Endothelial cell (in vitro differentiated cells): ENCODE data around the gene ITPKB. TPM values are rescaled to one million over a fixed set of nuclear protein-coding genes. Genes with fewer than 3 reads are reported as not detected.

Experiments used
- DNase-seq: peaks from one replicate; pipeline ENCODE4 v3.0.0; 2021; ENCODE audit warnings: low spot score
- H3K27ac Mint-ChIP-seq: one replicate; pipeline ENCODE4 v1.8.0; 2021; ENCODE audit warnings: mixed read lengths, inconsistent platforms; ENCODE audit not compliant: unreplicated experiment
- H3K27me3 Mint-ChIP-seq: one replicate; pipeline ENCODE4 v1.8.0; 2021; ENCODE audit warnings: mild to moderate bottlenecking, moderate library complexity, mixed read lengths, inconsistent platforms; ENCODE audit not compliant: unreplicated experiment
- H3K36me3 Mint-ChIP-seq: one replicate; pipeline ENCODE4 v1.8.0; 2021; ENCODE audit warnings: mild to moderate bottlenecking, low read depth, mixed read lengths, inconsistent platforms; ENCODE audit not compliant: unreplicated experiment
- H3K4me1 Mint-ChIP-seq: one replicate; pipeline ENCODE4 v1.8.0; 2021; ENCODE audit warnings: mild to moderate bottlenecking, mixed read lengths, inconsistent platforms; ENCODE audit not compliant: unreplicated experiment
- H3K4me3 Mint-ChIP-seq: one replicate; pipeline ENCODE4 v1.8.0; 2021; ENCODE audit warnings: mild to moderate bottlenecking, mixed read lengths, inconsistent platforms; ENCODE audit not compliant: unreplicated experiment
- H3K9me3 Mint-ChIP-seq: one replicate; pipeline ENCODE4 v1.8.0; 2021; ENCODE audit warnings: mixed read lengths, inconsistent platforms; ENCODE audit not compliant: unreplicated experiment
- total RNA-seq: library from RNA; stranded (reverse); fragmentation: NEBNext Ultra II Directional; extraction: Animal tissue kit (Norgen Biotek cat#: 25700); gene quantifications from one replicate; pipeline ENCODE4 v1.2.1, GENCODE V29; 2021; ENCODE audit not compliant: unreplicated experiment
- TF ChIP-seq, protein P1 (sequence below): fragments of 200-600 bp; sonication (generic); IDR thresholded peaks from one replicate; pipeline ENCODE4 v1.5.0; 2021; ENCODE audit warnings: antibody characterized with exemption; ENCODE audit not compliant: unreplicated experiment

Gene ITPKB
- total RNA-seq, 1 donor from 2014 or later = 144 TPM

DNA sequence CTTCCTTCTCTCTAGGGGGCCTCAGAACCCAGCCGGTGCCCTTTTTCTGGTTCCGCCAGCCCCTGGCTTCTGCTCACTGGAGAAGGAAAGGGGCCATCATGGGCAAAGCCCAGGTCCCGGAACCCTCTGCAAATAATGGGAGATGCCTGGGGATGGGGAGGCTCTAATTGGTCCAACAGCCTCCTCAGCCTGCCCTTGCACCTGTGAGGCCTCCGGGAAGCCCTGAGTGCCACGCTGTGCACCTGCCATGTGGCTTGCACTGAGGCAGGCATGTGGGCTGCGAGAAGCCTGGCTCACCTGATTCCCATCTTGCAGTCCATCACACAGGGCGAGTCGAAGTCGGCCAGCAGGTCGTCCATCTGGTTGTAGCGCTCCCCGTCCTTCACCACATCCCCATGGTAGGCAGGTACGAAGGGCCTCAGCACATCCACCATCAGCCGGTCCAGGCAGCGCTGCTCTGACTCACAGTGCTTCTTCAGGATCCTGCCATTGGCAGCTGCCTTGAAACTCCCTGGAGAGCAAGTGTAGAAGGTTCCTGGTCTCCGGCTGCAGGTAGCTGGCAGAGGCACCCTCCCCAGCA lies 92.1 kb downstream of the ITPKB start:
- Mint-ChIP-seq H3K36me3 (peaks cover 46% of the 10 kb centered on the region), H3K9me3 (no peaks in the 10 kb centered on the region), H3K27ac (no peak overlapping the region), H3K4me1 (peaks cover 44% of the 10 kb centered on the region), H3K27me3 (peaks cover 25% of the 10 kb centered on the region), H3K4me3 (no peak overlapping the region)
- TF ChIP-seq, protein P1, sequence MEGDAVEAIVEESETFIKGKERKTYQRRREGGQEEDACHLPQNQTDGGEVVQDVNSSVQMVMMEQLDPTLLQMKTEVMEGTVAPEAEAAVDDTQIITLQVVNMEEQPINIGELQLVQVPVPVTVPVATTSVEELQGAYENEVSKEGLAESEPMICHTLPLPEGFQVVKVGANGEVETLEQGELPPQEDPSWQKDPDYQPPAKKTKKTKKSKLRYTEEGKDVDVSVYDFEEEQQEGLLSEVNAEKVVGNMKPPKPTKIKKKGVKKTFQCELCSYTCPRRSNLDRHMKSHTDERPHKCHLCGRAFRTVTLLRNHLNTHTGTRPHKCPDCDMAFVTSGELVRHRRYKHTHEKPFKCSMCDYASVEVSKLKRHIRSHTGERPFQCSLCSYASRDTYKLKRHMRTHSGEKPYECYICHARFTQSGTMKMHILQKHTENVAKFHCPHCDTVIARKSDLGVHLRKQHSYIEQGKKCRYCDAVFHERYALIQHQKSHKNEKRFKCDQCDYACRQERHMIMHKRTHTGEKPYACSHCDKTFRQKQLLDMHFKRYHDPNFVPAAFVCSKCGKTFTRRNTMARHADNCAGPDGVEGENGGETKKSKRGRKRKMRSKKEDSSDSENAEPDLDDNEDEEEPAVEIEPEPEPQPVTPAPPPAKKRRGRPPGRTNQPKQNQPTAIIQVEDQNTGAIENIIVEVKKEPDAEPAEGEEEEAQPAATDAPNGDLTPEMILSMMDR = no peak
- DNase-seq = no peak

DNA sequence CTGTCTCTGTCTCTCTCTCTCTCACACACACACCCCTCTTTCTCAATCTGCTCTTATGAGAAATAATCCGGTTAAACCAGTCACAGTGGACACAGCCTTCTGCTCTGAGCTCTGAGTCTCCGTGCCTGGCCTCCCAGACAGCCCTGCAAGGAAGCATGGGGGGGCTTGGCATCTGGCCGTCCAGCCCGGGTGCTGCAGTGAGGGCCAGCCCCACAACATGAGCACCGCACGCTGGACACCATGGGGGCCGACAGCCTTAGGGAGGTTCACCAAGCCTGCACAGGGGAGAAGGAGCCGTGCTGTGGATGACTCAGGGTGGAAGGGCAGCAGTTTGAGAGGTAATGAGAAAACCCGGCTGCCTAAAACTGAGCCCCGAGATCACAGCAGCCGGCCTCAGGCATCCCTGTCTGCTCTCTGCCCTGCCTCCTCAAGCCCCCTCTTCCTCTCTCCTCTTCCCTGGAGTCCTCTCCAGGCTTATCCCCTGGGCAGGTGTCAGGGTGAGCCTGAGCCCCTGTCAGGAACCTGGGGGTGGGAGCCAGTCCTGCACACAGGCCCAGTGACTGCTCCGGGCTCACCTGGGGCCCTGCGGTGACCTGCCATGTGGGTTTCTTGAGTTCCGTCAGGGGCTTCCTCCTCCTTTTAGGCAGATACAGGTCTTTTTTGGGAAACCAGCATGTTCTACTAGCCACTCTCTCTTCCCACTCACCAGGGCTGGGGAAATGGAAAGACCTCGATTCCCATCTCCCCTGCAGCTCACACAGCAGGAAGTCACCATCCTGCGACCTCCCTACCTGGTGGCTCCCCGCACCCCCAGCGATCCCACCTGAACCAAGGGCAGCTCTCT lies 92.8 kb downstream of the ITPKB start:
- peaks cover 25% of the 10 kb centered on the region for H3K27me3 Mint-ChIP-seq
- H3K36me3 Mint-ChIP-seq = peaks cover 49% of the 10 kb centered on the region
- H3K9me3 Mint-ChIP-seq = no peaks in the 10 kb centered on the region
- no peak overlapping the region for H3K4me3 Mint-ChIP-seq
- peaks cover 44% of the 10 kb centered on the region for H3K4me1 Mint-ChIP-seq
- DNase-seq = no peak
- TF ChIP-seq, protein P1 = no peak
- H3K27ac Mint-ChIP-seq = peak overlapping the region; percentile 13

DNA sequence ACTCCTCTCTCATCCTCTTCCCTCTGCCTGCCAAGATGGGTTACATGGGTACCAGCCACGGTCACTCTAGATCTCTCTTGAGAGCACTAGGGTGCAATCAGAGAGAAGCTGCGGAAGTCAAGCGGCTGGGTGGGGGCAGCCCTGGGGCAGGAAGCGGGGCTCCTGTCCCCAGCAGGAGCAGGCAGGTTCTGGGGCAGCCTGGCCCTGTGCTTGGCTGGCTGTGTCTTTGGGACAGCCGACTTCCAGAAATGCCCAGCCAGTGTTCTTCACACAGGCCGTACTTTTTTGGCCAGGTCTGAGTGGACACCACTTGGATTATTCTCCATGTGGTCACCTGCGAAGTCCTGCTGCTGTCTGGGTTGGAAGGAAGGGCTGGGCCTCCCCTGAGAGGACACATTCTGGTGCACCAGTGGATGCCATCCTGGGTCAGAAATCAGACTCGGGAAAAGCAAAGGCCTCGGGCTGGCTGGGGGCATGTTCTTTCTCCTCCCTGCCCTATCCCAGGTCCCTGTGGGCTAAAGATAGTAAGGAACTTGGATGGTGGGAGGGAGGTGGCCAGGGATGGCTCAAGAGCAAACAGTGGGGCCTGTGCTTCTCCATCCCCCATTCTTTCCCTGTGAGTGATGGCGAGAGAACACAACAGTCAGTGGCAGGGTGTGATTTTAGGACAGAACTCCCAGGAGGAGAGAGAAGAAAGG lies 93.7 kb downstream of the ITPKB start:
- Mint-ChIP-seq H3K27me3 (peaks cover 25% of the 10 kb centered on the region), H3K4me3 (no peak overlapping the region), H3K27ac (no peak overlapping the region), H3K4me1 (peaks cover 43% of the 10 kb centered on the region), H3K36me3 (peaks cover 49% of the 10 kb centered on the region), H3K9me3 (no peaks in the 10 kb centered on the region)
- DNase-seq = no peak
- TF ChIP-seq, protein P1 = no peak

DNA sequence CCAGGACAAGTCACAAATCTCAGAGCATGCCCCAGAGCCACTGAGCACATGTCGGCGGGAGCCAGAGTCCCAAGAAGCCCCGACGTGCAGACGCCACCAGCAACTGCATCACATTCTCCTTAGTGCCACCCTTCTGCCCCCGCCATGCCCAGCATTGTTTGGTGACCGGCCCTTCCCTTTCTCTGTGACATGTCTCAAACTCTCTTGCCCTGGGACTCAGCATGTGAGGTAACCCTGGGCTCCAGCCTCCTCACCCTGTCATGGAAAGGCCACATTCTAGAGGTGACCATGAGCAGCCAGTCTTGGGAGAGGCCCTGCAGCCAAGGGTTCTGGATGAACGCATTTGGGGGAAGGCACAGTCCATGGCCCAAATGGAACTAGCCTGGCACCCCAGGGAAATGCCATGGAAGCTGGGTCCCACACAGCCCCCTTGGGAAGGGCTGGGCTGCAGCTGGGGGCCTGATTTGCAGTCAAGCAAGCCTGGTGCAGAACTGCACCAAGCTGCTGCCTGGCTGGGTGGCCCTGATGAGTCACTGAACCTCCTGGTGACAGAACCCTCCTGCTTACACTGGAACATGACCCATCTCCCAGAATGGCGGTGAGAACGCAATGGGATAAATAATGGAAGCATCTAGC lies 94.4 kb downstream of the ITPKB start:
- TF ChIP-seq, protein P1 = no peak
- Mint-ChIP-seq H3K4me1 (peaks cover 38% of the 10 kb centered on the region), H3K4me3 (no peak overlapping the region), H3K9me3 (no peaks in the 10 kb centered on the region), H3K36me3 (peaks cover 49% of the 10 kb centered on the region), H3K27ac (no peak overlapping the region), H3K27me3 (peaks cover 24% of the 10 kb centered on the region)
- no peak for DNase-seq
